Osteocyte (in vitro differentiated cells): ENCODE data around the gene SLC39A13. TPM values are rescaled to one million over a fixed set of nuclear protein-coding genes. Genes with fewer than 3 reads are reported as not detected.

Experiments used
- DNase-seq: peaks from one replicate; pipeline ENCODE4 v3.0.0; 2021; ENCODE audit warnings: mixed read lengths; ENCODE audit not compliant: unreplicated experiment; ENCODE audit errors: extremely low spot score
- H3K27ac Mint-ChIP-seq: one replicate; pipeline ENCODE4 v1.8.0; 2021; ENCODE audit warnings: mild to moderate bottlenecking, mixed read lengths; ENCODE audit not compliant: unreplicated experiment
- H3K27me3 Mint-ChIP-seq: one replicate; pipeline ENCODE4 v1.8.0; 2021; ENCODE audit warnings: mixed read lengths; ENCODE audit not compliant: unreplicated experiment
- H3K36me3 Mint-ChIP-seq: one replicate; pipeline ENCODE4 v1.8.0; 2021; ENCODE audit warnings: mixed read lengths; ENCODE audit not compliant: unreplicated experiment
- H3K4me1 Mint-ChIP-seq: one replicate; pipeline ENCODE4 v1.8.0; 2021; ENCODE audit warnings: mixed read lengths; ENCODE audit not compliant: unreplicated experiment
- H3K4me3 Mint-ChIP-seq: one replicate; pipeline ENCODE4 v1.8.0; 2021; ENCODE audit warnings: mild to moderate bottlenecking, moderate library complexity, mixed read lengths; ENCODE audit not compliant: unreplicated experiment
- H3K9me3 Mint-ChIP-seq: one replicate; pipeline ENCODE4 v1.8.0; 2021; ENCODE audit warnings: mixed read lengths; ENCODE audit not compliant: unreplicated experiment
- total RNA-seq: library from RNA; stranded (reverse); gene quantifications from 2 replicates; pipeline ENCODE4 v1.2.1, GENCODE V29; 2021
- TF ChIP-seq, protein P1 (sequence below): fragments of 200-600 bp; sonication (generic); IDR thresholded peaks from 2 replicates; pipeline ENCODE4 v1.5.0; 2021; ENCODE audit warnings: antibody characterized with exemption, mild to moderate bottlenecking, moderate library complexity

SLC39A13 gene
- total RNA-seq, 1 donor from 2014 or later = 98.7 TPM

DNA sequence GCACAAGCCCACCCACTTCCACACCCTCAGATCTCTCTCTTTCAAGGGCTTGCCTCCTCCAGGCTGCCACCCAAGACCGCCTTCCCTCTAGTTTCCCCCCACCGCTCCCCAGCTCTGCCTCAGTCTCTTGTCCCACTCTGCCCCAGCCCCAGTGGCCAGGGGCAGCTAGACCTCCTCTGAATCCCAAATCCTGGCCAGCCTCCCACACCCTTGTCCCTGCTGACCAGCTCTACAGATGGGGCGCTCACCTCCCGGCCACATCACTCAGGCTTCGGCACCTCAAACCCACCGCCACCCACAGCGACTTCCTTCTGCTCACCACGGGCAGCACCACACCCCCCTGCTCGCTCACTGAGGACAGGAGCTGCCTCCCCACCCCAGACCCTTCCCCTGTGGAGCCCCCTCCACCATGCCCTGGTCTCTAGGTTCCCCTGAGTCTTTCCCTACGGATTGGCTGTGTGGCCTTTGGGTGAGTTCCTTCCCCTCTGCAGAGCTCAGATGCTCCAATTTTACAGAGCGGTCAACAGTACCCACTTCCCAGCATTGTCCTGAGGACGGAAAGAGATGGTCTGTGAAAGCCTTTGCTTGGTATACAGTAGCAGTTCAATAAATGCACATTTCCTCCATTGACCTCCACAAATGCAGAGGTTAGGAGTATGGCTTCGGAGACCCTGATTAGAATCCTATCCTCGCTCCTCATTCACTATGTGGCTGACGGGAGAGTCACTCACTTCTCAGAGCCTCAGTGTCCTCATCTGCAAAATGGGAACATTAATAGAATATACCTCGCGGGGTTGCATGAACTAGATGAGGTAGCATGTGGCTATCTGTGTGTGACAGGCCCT lies 18.6 kb upstream of the SLC39A13 start:
- Mint-ChIP-seq H3K4me3 (no peak overlapping the region), H3K9me3 (no peaks in the 10 kb centered on the region), H3K4me1 (peaks cover 2% of the 10 kb centered on the region)

DNA sequence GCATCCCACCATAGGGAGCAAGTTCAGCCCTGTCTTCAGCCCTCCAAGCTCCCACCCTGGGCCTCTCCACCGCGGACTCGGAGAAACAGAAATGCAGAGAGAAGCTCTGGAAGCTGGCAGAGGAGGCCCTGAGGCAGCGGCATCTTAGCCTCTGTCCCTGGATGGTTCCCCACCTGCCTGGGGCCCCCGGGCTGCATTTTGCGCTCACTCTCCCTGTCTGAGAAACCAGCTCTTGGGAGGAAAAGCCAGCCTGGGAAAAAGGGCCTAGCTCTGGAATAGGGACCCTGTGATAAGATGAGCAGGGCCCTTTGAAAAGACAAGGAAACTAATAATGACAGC lies 18.0 kb upstream of the SLC39A13 start:
- Mint-ChIP-seq H3K27ac (no peak overlapping the region), H3K4me3 (no peak overlapping the region), H3K36me3 (no peaks in the 10 kb centered on the region), H3K4me1 (peaks cover 2% of the 10 kb centered on the region), H3K27me3 (no peaks in the 10 kb centered on the region), H3K9me3 (no peaks in the 10 kb centered on the region)
- TF ChIP-seq, protein P1, sequence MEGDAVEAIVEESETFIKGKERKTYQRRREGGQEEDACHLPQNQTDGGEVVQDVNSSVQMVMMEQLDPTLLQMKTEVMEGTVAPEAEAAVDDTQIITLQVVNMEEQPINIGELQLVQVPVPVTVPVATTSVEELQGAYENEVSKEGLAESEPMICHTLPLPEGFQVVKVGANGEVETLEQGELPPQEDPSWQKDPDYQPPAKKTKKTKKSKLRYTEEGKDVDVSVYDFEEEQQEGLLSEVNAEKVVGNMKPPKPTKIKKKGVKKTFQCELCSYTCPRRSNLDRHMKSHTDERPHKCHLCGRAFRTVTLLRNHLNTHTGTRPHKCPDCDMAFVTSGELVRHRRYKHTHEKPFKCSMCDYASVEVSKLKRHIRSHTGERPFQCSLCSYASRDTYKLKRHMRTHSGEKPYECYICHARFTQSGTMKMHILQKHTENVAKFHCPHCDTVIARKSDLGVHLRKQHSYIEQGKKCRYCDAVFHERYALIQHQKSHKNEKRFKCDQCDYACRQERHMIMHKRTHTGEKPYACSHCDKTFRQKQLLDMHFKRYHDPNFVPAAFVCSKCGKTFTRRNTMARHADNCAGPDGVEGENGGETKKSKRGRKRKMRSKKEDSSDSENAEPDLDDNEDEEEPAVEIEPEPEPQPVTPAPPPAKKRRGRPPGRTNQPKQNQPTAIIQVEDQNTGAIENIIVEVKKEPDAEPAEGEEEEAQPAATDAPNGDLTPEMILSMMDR = no peak
- no peak for DNase-seq

More for the DNA sequence above, 18.6 kb upstream of the SLC39A13 start:
- no peak overlapping the region for H3K27ac Mint-ChIP-seq
- DNase-seq = no peak
- H3K36me3 Mint-ChIP-seq = no peaks in the 10 kb centered on the region
- TF ChIP-seq, protein P1 = no peak
- H3K27me3 Mint-ChIP-seq = no peaks in the 10 kb centered on the region

DNA sequence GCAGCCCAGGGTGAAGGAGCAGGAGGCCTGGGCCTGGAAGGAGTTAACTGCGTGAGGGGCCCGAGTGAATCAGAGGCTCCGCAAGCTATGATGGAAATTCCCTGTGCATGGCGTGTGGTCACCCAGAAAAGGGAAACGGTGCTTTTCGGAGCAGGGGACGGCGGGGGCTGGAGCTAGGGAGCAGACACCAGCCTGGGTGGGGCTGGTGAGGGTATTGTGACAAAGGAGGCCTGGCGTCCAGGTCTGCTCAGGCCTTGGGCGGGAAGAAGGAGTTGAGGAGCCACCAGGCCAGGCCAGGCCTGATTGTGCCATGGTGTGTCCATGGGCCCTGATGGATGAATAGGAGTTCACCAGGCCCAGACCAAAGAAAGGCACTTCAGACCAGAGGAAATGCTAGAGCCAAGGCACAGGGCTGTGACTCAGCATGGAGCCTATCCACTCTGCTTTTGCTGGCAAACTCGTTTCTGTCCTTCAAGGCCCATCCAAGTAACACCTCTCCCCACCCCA lies 17.3 kb upstream of the SLC39A13 start:
- no peaks in the 10 kb centered on the region for H3K9me3 Mint-ChIP-seq
- no peak overlapping the region for H3K4me3 Mint-ChIP-seq
- no peaks in the 10 kb centered on the region for H3K27me3 Mint-ChIP-seq
- H3K27ac Mint-ChIP-seq = no peak overlapping the region
- TF ChIP-seq, protein P1 = no peak
- H3K4me1 Mint-ChIP-seq = peaks cover 2% of the 10 kb centered on the region
- DNase-seq = no peak
- no peaks in the 10 kb centered on the region for H3K36me3 Mint-ChIP-seq

DNA sequence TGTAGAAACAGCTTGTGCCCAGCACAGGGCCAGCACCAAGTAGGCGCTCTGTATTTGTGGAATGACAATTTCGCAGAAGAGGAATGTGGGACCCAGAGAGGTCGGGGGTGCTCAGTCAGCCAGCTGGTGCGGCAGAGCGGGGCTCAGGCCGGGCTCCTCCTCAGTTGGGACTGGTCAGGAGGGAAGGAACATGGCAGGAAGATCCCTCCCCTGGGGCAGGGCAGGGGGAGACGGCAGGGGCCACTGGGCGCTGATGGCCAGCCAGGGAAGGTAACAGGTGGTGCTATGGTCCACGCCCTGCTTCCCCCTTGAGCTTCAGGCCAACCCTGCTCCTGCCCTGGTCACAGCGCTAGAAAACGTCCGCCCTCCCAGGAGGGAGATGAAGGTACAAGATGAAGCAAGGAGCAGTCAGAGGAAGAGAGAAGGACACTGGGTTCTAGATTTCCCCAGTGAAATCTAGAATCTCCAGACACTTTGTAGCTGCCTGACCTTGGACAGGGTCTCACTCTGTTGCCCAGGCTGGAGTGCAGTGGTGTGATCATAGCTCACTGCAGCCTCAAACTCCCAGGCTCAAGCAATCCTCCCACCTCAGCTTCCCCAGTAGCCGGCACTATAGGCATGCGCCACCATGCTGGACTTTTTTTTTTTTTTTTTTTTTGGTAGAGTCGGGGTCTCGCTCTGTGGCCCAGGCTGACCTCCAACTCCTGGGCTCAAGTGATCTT lies 16.5 kb upstream of the SLC39A13 start:
- no peaks in the 10 kb centered on the region for H3K27me3 Mint-ChIP-seq
- DNase-seq = no peak
- H3K4me1 Mint-ChIP-seq = peaks cover 2% of the 10 kb centered on the region
- H3K4me3 Mint-ChIP-seq = no peak overlapping the region
- H3K27ac Mint-ChIP-seq = no peak overlapping the region
- TF ChIP-seq, protein P1 = no peak
- no peaks in the 10 kb centered on the region for H3K36me3 Mint-ChIP-seq
- H3K9me3 Mint-ChIP-seq = no peaks in the 10 kb centered on the region
